AG09319 (cell line): ENCODE data around the gene SLK.

ENCODE experiments used
- DNase-seq: peaks from one replicate; pipeline ENCODE4 v3.0.0-alpha.2; 2010; ENCODE audit warnings: low read depth; ENCODE audit errors: extremely low read depth
- TF ChIP-seq, protein P1 (sequence below): IDR thresholded peaks from 2 replicates; pipeline ENCODE4 v1.5.1; 2011; ENCODE audit warnings: low read depth, mild to moderate bottlenecking, inconsistent platforms, low read length, moderate library complexity

Gene SLK

DNA sequence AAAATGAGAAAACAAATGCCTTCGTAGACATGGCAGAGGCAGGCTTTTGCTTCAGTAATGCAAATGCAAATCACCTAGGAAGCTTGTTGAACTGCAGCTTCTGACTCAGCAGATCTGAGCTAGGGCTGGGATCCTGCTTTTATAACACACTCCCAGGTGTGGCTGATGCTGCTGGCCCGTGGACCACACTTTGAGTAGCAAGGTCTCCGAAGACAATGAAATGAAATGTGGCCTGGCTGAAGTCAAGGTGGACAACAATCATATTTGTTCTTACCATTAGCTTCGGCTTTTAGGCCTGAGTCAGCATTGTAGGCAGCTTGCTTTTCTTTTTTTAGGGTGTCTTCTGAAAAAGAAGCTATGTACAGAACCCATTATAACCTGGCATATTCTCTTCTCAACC is 92.4 kb downstream of the SLK start:
- no peak for DNase-seq
- TF ChIP-seq, protein P1, sequence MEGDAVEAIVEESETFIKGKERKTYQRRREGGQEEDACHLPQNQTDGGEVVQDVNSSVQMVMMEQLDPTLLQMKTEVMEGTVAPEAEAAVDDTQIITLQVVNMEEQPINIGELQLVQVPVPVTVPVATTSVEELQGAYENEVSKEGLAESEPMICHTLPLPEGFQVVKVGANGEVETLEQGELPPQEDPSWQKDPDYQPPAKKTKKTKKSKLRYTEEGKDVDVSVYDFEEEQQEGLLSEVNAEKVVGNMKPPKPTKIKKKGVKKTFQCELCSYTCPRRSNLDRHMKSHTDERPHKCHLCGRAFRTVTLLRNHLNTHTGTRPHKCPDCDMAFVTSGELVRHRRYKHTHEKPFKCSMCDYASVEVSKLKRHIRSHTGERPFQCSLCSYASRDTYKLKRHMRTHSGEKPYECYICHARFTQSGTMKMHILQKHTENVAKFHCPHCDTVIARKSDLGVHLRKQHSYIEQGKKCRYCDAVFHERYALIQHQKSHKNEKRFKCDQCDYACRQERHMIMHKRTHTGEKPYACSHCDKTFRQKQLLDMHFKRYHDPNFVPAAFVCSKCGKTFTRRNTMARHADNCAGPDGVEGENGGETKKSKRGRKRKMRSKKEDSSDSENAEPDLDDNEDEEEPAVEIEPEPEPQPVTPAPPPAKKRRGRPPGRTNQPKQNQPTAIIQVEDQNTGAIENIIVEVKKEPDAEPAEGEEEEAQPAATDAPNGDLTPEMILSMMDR = no peak

DNA sequence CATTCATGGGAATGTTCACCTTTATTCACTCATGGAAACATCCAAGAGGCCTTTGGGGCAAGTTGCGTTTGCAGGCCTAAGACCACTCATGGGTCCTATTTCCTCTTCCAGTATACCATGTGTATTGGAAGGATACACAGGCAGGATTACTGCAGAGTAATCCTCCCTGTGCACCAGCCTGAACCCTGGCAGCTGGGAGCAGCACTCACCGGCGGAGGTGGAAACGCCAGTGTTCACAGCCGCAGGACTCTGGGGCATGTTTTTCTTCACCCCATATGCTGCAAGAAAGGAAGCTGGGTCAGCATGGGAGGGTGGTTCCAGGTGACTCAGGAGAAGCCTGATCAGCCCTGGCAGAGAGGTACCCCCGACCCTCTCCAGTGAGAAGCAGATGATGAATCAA is 94.3 kb downstream of the SLK start:
- TF ChIP-seq, protein P1 = no peak
- no peak for DNase-seq

DNA sequence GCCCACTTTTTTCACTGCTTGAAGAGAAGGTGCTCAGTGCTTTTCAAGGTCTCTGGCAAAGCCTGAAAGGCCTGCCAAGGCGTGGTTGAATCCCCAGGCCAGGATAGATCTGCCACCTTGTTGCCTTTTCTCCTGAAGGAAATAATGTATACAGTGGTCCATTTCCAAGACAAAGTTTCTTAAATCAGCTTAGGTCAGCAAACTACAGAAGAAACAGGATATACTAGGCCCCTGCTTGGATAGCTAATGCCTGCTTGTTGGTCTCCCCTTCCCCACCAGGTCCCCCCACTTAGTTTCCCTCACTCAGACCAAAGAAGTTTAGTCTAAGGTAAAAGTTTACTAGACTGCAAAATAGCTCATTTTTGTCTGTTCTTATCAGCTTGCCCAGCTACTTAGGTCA is 98.8 kb downstream of the SLK start:
- TF ChIP-seq, protein P1 = no peak
- DNase-seq = no peak

DNA sequence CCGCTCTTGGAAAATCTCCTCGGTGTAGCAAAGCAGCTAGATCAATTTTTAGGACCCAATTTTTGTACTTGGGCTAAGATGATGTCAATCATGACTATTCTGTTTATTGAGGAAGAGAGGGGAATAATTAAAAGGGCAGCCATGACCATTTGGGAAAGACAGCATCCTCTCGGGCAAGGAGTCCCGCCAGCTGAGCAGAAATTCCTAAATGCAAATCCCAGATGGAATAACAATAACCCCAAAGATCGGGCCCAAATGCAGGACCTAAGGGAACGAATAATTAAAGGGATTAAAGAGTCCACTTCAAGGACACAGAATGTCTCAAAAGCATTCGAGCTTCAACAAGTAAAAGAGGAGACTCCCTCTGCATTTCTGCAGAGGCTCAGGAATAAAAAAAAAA is 100.0 kb downstream of the SLK start:
- TF ChIP-seq, protein P1 = no peak
- DNase-seq = no peak

DNA sequence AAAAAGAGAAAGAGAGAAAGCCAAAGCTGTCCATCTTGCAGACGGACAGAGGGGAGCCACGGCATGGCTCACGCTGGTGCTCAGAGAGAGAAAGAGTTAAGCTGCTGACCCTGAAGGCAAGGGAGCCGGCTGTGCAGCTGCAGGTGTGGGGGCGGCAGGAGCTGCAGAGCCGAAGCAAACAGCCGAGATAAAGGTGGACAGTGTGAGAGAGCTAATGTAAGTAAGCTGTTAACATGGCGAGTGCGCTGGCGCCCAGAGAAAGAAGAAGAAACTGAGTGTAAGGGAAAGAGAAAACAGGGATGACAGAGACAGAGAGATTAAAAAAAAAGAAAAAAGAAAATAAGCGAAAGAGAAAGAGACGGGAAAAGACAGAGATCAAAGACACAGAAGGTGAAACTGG is 100.6 kb downstream of the SLK start:
- TF ChIP-seq, protein P1 = no peak
- DNase-seq = no peak

DNA sequence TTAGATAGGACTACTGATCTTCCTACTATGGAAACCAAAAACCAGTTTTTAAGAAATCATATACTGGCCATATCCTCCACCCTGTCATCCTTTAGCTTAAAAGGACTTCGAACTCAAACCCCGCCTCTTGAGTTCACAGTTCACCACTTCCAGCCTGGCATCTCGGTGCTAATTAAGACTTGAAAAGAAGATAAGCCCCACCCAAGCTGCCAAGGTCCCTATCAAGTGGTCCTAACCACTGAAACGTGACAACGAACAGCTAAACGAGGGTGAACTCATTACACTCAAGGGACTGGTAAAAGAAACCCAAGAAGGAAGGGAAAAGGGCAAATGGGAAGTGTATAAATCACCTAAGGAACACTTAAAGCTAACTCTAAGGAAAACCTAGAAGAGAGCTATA is 102.7 kb downstream of the SLK start:
- DNase-seq = no peak
- TF ChIP-seq, protein P1 = no peak

DNA sequence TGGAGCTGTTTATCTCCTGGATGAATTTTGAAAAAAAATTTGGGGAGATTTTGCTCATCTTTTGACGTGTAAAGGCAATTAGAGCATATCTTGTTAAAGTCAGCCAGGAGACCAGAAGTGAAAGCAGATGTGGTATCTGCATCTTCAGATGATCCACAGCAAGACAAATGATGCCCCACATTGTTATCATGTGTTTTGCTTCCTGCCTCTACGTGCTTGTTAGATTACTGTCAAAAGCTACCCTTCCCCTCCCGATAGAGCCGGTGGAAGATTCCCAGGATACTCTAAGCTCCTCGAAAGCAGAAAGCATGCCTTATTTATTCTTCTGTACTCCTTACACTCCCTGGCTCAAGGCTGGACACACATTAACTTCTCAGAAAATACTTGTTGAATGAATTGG is 105.8 kb downstream of the SLK start:
- no peak for DNase-seq
- TF ChIP-seq, protein P1 = no peak
